Lung microvascular endothelial cell (primary cell): ENCODE data around the gene SCYGR4. TPM values are rescaled to one million over a fixed set of nuclear protein-coding genes. Genes with fewer than 3 reads are reported as not detected.
"Not testable (repeated sequence)": the region's sequence is repeated elsewhere in the genome, so short reads cannot be mapped to it uniquely, and the experiment has no call there.

ENCODE experiments used
- DNase-seq, 2 donors: peaks; one replicate each; pipeline versions ENCODE4 v3.0.0 to v3.0.0-alpha.2; 2010; ENCODE audit warnings: low read depth in 2 of 2
- total RNA-seq: library from RNA; depleted of rRNA; stranded (reverse); fragments of >200 nt; gene quantifications from 2 replicates; pipeline ENCODE4 v1.2.1, GENCODE V29; 2014

Gene SCYGR4
- total RNA-seq, 1 donor from 2014 or later: not detected

DNA sequence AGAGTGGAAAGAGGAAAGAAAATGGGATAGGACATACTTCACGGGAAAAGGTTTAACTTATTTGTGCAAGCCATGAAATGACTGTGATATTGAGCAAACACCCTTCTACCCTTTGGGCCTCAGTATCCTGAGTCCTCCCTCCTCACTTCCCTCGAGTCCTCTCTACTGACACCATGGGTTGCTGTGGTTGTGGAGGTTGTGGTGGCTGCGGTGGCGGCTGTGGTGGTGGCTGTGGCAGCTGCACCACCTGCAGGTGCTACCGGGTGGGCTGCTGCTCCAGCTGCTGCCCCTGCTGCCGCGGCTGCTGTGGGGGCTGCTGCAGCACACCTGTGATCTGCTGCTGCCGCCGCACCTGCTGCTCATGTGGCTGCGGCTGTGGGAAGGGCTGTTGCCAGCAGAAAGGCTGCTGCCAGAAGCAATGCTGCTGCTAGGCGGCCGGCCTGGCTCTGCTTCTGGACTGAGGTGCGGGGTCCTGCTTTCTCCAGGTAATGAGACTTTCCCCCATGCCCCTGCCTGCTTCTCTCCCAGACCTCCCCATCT, 49.4 kb downstream of the SCYGR4 start, which contains the start of gene SCYGR5:
Gene SCYGR5 (plus strand): TSS at position 174 of the 540 bp plus-strand sequence. CDS start 0 bp downstream, at position 174.
- DNase-seq: not testable (repeated sequence)

Other genes with a start within 250 kb of the SCYGR4 start
- gene TM4SF20, start 238.2 kb upstream of the SCYGR4 start, total RNA-seq: not detected in 2 replicates
- not detected in 2 replicates for gene SCYGR1, start 229.5 kb upstream of the SCYGR4 start, total RNA-seq
- gene AGFG1, start 145.3 kb upstream of the SCYGR4 start, total RNA-seq: 25.1 and 30.0 TPM in 2 replicates
- gene SCYGR2, start 18.6 kb upstream of the SCYGR4 start, total RNA-seq: not detected in 2 replicates
- gene SCYGR3, start 2.7 kb upstream of the SCYGR4 start, total RNA-seq: not detected in 2 replicates
- not detected in 2 replicates for gene SCYGR5, start 49.3 kb downstream of the SCYGR4 start, total RNA-seq
- not detected in 2 replicates for gene SLC19A3, start 100.5 kb downstream of the SCYGR4 start, total RNA-seq
- not detected in 2 replicates for gene SCYGR6, start 107.3 kb downstream of the SCYGR4 start, total RNA-seq
- not detected in 2 replicates for gene SCYGR7, start 110.8 kb downstream of the SCYGR4 start, total RNA-seq
- gene SCYGR8, start 128.4 kb downstream of the SCYGR4 start, total RNA-seq: not detected in 2 replicates
- gene CCL20, start 196.3 kb downstream of the SCYGR4 start, total RNA-seq: 0.60 and 2.8 TPM in 2 replicates